Measurements from ENCODE around the gene EXOSC7.

Gene EXOSC7

GRCh38 chr3:45055411-45056143 is 79.5 kb downstream of the EXOSC7 start:
- DNase-seq (ENCODE audit: low spot score), result no peak

GRCh38 chr3:45056608-45057301 is 80.7 kb downstream of the EXOSC7 start:
- peak; percentile 70 for DNase-seq (ENCODE audit: low spot score)

DNA sequence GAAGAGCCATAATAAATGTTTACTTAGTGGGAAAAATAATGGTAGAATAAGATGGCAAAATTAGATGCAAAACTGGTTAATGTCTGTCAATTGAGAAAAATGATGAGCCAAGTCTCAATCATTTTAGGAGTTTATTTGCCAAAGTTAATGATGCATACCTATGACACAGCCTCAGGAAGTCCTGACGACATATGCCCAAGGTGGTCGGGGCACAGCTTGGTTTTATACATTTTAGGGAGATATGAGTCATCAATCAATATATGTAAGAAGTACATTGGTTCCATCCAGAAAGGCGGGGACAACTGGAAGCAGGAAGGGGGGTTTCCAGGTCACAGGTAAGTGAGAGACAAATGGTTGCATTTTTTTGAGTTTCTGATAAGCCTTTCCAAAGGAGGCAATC is 81.5 kb downstream of the EXOSC7 start:
- no peak for DNase-seq (ENCODE audit: low spot score)

GRCh38 chr3:45059132-45059531 is 83.1 kb downstream of the EXOSC7 start:
- no peak for DNase-seq (ENCODE audit: low spot score)

DNA sequence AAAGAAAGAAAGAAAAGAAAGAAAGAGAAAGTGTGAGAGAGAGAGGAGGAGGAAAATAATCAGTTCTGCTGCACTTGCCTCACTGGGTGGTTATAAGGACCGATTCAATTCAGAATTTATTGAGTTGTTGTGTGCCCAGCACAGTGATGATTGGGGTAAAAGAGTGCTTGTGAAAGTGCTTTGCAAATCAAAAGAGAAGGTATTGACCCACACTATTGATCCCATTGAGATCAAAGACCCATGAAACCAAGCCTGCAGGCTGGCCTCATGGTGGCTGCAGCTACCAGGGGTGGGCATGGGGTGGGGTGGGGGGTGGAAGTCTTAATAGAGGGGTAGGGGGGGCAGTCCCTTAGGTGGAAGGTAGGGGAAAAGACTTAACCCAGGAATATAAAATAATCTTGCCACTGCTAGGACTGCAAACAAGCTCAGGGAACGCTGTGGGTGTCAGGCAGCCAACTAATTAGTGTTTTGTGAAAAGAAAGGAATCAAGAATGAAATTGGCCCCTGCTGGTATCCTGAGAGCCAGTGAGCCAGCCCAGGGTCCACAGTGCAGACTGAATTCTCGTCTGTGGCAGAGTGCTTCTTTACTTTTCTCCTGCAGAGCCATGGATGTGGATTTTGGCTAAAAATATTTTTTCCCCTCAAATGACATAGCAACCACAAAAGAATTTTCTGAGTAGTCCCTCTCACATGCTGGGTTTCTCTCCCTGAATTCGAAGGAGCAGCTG is 84.3 kb downstream of the EXOSC7 start:
- no peak for DNase-seq (ENCODE audit: low spot score)
